ENCODE data around the gene IL1R1. TPM values are rescaled to one million over a fixed set of nuclear protein-coding genes. Genes with fewer than 3 reads are reported as not detected.

Gene IL1R1
- total RNA-seq, 1 donor from 2014 or later = 0.17 TPM

GRCh38 chr2:102139851-102140250, 2.7 kb upstream of the IL1R1 start:
- peaks cover 9% of the 10 kb centered on the region for H3K27me3 Mint-ChIP-seq (ENCODE audit: unreplicated experiment)
- no peak for DNase-seq
- H3K4me1 Mint-ChIP-seq (ENCODE audit: low read depth, unreplicated experiment) = no peaks in the 10 kb centered on the region

GRCh38 chr2:102140377-102140776, 2.2 kb upstream of the IL1R1 start:
- no peak for DNase-seq
- H3K4me1 Mint-ChIP-seq (ENCODE audit: low read depth, unreplicated experiment) = no peaks in the 10 kb centered on the region
- H3K27ac Mint-ChIP-seq (ENCODE audit: unreplicated experiment) = no peak overlapping the region
- H3K27me3 Mint-ChIP-seq (ENCODE audit: unreplicated experiment) = peaks cover 9% of the 10 kb centered on the region
- no peak for TF ChIP-seq CTCF (IDR thresholded peaks at IDR 0.05; ENCODE audit: partially characterized antibody, unreplicated experiment)
- no peak overlapping the region for H3K4me3 Mint-ChIP-seq (ENCODE audit: unreplicated experiment)
- H3K36me3 Mint-ChIP-seq (ENCODE audit: unreplicated experiment) = peaks cover 5% of the 10 kb centered on the region
- H3K9me3 Mint-ChIP-seq (ENCODE audit: unreplicated experiment) = peaks cover 7% of the 10 kb centered on the region

More at GRCh38 chr2:102139851-102140250, 2.7 kb upstream of the IL1R1 start:
- H3K4me3 Mint-ChIP-seq (ENCODE audit: unreplicated experiment) = no peak overlapping the region
- H3K9me3 Mint-ChIP-seq (ENCODE audit: unreplicated experiment) = peaks cover 7% of the 10 kb centered on the region
- peaks cover 4% of the 10 kb centered on the region for H3K36me3 Mint-ChIP-seq (ENCODE audit: unreplicated experiment)
- no peak overlapping the region for H3K27ac Mint-ChIP-seq (ENCODE audit: unreplicated experiment)
- no peak for TF ChIP-seq CTCF (IDR thresholded peaks at IDR 0.05; ENCODE audit: partially characterized antibody, unreplicated experiment)

- Mint-ChIP-seq H3K9me3 (ENCODE audit: unreplicated experiment) (peaks cover 7% of the 10 kb centered on the region), H3K27me3 (ENCODE audit: unreplicated experiment) (peaks cover 9% of the 10 kb centered on the region), H3K4me1 (ENCODE audit: low read depth, unreplicated experiment) (no peaks in the 10 kb centered on the region), H3K4me3 (ENCODE audit: unreplicated experiment) (peak overlapping the region; percentile 73), H3K36me3 (ENCODE audit: unreplicated experiment) (peaks cover 10% of the 10 kb centered on the region), H3K27ac (ENCODE audit: unreplicated experiment) (no peak overlapping the region)
- DNase-seq = no peak
- no peak for TF ChIP-seq CTCF (IDR thresholded peaks at IDR 0.05; ENCODE audit: partially characterized antibody, unreplicated experiment)
These were observed 1.3 kb upstream of the IL1R1 start for GRCh38 chr2:102141011-102141943.

GRCh38 chr2:102142829-102143449, 393 bp downstream of the IL1R1 start:
- Mint-ChIP-seq H3K36me3 (ENCODE audit: unreplicated experiment) (peaks cover 10% of the 10 kb centered on the region), H3K27me3 (ENCODE audit: unreplicated experiment) (peaks cover 9% of the 10 kb centered on the region), H3K4me3 (ENCODE audit: unreplicated experiment) (peak overlapping the region; percentile 83), H3K27ac (ENCODE audit: unreplicated experiment) (no peak overlapping the region), H3K9me3 (ENCODE audit: unreplicated experiment) (peaks cover 7% of the 10 kb centered on the region), H3K4me1 (ENCODE audit: low read depth, unreplicated experiment) (no peaks in the 10 kb centered on the region)
- DNase-seq = no peak
- no peak for TF ChIP-seq CTCF (IDR thresholded peaks at IDR 0.05; ENCODE audit: partially characterized antibody, unreplicated experiment)
